HG03175 (cell line): ENCODE data around the gene GCSAML.

ENCODE experiments used
- ATAC-seq: cut with Tn5 transposase; IDR thresholded peaks from one replicate; pipeline ENCODE4 v1.9.1; 2021; ENCODE audit warnings: mild to moderate bottlenecking, moderate library complexity; ENCODE audit not compliant: unreplicated experiment

GCSAML gene

DNA sequence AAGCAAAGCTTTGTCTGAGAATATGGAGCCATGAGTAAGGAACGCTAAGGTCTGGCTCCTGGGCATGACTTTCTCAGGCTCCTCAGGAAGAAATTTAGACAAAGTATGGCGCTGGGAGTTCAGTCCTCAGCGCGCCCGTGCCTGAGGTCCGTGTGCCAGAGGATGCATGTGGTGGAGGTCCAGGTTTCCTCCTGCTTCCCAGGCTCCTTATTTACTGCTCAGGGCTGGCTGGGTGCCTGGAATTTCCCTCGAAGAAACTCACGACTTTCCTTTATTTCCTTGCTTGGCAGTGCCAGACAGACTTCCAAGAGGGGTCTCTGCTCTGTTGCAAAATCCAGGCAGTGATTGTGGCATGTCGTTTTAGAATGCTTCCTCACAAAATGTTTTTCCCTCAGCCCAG, 13.3 kb downstream of the GCSAML start:
- ATAC-seq: no peak

DNA sequence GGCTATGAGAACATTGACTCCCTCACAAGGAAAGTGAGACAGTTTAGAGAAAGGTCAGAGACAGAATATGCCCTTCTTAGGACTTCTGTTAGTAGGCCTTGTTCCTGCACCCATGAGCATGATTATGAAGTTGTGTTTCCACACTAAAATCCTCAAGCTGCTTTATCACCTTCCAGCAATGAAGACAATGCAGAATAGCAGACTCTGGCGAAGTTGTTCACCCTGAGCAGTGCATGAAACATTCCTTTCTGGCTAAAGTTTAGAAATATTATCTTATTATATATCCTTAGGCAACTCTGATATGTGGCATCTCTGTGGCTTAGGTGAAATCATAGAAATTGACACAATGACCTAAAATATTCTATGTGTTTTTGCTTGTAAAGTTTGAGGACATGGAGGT, 25.3 kb downstream of the GCSAML start:
- no peak for ATAC-seq

DNA sequence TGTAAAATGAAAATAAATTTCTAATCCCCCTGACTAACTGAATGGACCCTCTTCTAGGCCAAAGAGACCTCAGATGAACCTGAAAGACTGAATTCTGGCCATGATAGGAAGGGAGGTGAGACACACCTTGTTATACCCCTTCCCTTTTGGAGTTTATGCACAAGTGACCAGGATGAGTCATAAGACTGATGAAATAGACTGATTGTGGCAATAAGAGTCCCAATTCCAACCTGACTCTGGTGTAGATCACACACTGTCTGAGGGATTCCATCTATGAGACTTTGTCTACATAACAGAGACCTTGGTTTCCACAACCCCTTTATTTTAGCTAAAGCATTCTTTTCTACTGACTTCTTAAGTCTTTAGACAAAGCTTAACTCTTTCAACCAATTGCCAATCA, 25.7 kb downstream of the GCSAML start:
- ATAC-seq: no peak

DNA sequence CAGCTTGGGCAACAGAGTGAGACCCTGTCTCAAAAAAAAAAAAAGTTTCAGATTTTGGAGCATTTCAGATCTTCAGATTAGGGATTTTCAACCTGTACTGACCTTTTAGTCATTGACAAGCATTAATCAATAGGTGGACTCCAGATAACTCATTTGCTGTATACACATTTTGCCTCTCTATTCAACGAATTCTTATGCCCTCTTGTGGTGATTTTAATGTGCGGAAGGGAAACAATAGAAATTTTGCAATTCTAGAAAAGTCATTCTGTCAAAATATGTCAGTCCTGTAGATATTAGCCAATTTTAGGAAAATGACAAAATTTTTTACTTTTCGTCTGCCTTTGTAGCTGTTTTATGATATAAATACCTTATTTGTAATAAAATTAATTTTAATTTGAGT, 27.6 kb downstream of the GCSAML start:
- no peak for ATAC-seq

DNA sequence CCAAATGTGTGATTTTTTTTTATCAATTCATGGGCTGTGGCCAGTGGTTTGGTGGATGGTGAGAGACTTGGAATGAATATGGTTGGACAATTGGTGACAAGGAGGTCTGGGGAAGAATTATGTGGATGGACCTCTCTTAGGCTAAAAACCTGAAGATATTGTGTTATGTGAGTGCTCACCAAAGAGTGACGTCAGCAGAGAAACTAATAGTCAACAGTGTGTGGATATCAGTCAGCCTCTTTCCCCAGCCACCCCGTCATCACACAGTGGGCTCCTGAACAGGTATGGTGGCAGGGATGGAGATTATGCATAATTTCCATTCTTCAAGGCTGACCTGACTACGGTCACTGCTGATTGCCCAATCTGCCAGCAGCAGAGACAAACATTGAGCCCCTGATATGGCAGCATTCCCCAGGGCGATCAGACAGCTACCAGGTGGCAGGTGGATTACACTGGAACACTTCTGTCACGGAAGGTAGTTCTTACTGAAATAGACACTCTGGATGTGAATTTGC, 30.1 kb downstream of the GCSAML start:
- no peak for ATAC-seq

DNA sequence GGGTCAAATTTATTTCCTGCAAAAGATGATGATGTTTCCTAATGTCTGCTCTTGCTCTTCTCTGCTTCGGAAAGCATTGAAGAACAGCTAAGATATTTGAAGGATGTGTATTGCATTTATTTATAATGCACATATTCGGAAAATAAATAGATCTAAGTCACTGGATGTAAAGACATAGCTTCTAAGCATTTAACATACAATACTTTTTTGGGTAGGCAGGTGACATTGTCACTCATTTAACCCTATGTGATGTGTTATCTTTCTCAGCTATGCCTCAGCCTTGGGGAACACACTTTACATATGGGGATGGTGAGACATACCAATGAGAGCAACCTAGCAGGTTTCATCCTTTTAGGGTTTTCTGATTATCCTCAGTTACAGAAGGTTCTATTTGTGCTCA, 39.1 kb downstream of the GCSAML start, which contains the start of gene OR2G2:
Gene OR2G2, plus strand, starts transcription at position 301 of the 400 bp plus-strand sequence. Its CDS starts 0 bp downstream, at position 301.
- ATAC-seq: no peak

DNA sequence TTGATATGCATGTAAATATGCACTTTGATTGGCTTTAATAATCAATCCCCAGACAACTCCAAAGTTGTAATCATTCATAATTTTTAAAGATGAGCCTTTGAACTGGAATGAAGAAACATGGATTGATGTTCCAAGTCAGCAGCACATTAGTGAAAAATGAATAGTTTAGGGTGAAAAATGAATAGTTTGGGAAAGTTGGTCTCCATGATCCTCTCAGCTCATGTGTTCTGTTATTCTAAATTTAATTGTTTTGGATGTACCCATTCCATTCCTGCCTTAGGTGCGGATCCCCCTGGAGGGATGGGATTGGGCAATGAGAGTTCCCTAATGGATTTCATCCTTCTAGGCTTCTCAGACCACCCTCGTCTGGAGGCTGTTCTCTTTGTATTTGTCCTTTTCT, 56.4 kb downstream of the GCSAML start, which contains the start of gene OR2G3:
Gene OR2G3, plus strand, starts transcription at position 301 of the 400 bp plus-strand sequence. Its CDS starts 0 bp downstream, at position 301.
- no peak for ATAC-seq

DNA sequence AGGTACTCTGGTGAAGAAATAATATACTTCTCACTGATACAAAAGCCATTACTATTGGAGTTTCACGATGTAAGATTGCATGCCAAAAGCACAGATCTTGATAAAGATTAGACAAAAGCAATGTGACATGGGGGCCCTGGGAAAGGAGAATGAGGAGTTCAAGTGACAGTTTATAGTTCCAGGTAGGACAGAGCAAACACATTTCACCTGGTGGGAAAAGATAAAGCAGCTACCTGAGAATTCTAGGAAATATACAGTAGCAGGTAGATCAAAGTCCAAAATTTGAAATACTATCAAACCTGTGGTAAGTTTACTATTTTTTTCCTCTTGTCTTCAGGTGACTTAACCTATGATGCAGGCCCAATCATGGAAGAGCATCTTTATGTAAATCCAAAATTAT, 64.5 kb downstream of the GCSAML start:
- no peak for ATAC-seq

DNA sequence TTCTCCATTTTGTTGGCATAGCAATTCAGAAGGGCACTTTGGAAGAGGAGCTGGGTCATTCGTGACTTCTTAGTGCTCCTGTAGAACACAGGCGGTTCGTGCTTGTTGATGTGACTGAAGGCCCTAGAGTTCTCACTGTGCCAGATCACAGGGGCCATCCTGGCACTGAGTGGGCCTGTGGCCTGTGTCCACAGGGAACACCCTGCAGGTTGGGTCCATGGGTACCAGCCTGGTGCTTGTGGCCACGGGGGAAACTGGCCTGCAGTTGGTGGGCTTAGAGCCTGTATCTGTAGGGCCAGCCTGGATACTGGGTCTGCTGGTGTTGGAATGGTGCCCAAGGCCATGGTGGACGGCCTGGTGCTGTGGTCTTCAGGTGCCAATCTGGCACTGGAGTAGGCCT, 65.7 kb downstream of the GCSAML start:
- no peak for ATAC-seq
